Osteoblast (primary cell): ENCODE measurements around the gene NFIC. TPM values are rescaled to one million over a fixed set of nuclear protein-coding genes. Genes with fewer than 3 reads are reported as not detected.

ENCODE experiments used
- DNase-seq: peaks from one replicate; pipeline ENCODE4 v3.0.0; 2011; ENCODE audit warnings: low spot score, mixed read lengths; ENCODE audit not compliant: insufficient read length; ENCODE audit errors: missing footprints
- H2AFZ ChIP-seq: 2 replicates; pipeline ENCODE4 v1.6.0; 2011; ENCODE audit warnings: mild to moderate bottlenecking, low read length
- H3K27ac ChIP-seq: 2 replicates; pipeline ENCODE4 v1.5.1; 2011; ENCODE audit warnings: mild to moderate bottlenecking, low read depth, low read length, moderate library complexity
- H3K27me3 ChIP-seq: 2 replicates; pipeline ENCODE4 v1.6.0; 2012; ENCODE audit warnings: mild to moderate bottlenecking, control low read depth, inconsistent platforms, low read length, moderate library complexity; ENCODE audit not compliant: insufficient read depth
- H3K36me3 ChIP-seq: 2 replicates; pipeline ENCODE4 v1.5.1; 2011; ENCODE audit warnings: mild to moderate bottlenecking, low read length, control low read depth, moderate library complexity; ENCODE audit not compliant: insufficient read depth
- H3K4me1 ChIP-seq: 2 replicates; pipeline ENCODE4 v1.5.1; 2011; ENCODE audit warnings: mild to moderate bottlenecking, low read length, control low read depth, moderate library complexity; ENCODE audit not compliant: insufficient read depth
- H3K4me2 ChIP-seq: 2 replicates; pipeline ENCODE4 v1.6.0; 2011; ENCODE audit warnings: mild to moderate bottlenecking, low read length; ENCODE audit not compliant: insufficient read depth
- H3K4me3 ChIP-seq: fragments of 200-600 bp; sonication (generic); 3 replicates; pipeline ENCODE4 v1.5.1; 2012; ENCODE audit warnings: mild to moderate bottlenecking, low read length, inconsistent platforms; ENCODE audit not compliant: insufficient read depth
- H3K79me2 ChIP-seq: 2 replicates; pipeline ENCODE4 v1.6.0; 2012; ENCODE audit warnings: mild to moderate bottlenecking, low read length, control low read depth, inconsistent platforms; ENCODE audit not compliant: insufficient read depth
- H3K9me3 ChIP-seq: 2 replicates; pipeline ENCODE4 v1.5.1; 2011; ENCODE audit warnings: low read depth, low read length, control low read depth
- H4K20me1 ChIP-seq: 2 replicates; pipeline ENCODE4 v1.6.0; 2012; ENCODE audit warnings: mild to moderate bottlenecking, low read length, control low read depth; ENCODE audit not compliant: insufficient read depth
- CTCF ChIP-seq: IDR thresholded peaks from 2 replicates; pipeline ENCODE4 v1.5.1; 2011; ENCODE audit warnings: mild to moderate bottlenecking, low read depth, low read length, moderate library complexity; ENCODE audit errors: extremely low read depth
- total RNA-seq: library from RNA; depleted of rRNA; stranded (reverse); fragments of >200 nt; gene quantifications from 2 replicates; pipeline ENCODE4 v1.2.3, GENCODE V29; 2012

NFIC gene
- total RNA-seq, 1 donor = 61.2 TPM

GRCh38 chr19:3468211-3468610 lies 101.8 kb downstream of the NFIC start:
- Histone ChIP-seq H3K4me1 (no peaks in the 10 kb centered on the region), H2AFZ (no peak overlapping the region), H3K9me3 (no peaks in the 10 kb centered on the region), H4K20me1 (peaks cover 30% of the 10 kb centered on the region), H3K27ac (no peak overlapping the region), H3K4me3 (no peak overlapping the region), H3K27me3 (no peaks in the 10 kb centered on the region), H3K79me2 (no peaks in the 10 kb centered on the region), H3K36me3 (peaks cover 9% of the 10 kb centered on the region), H3K4me2 (no peak overlapping the region)
- peak; percentile 69 for DNase-seq
- TF ChIP-seq CTCF = no peak

GRCh38 chr19:3469638-3470499 lies 103.5 kb downstream of the NFIC start:
- Histone ChIP-seq H3K9me3 (no peaks in the 10 kb centered on the region), H4K20me1 (peaks cover 30% of the 10 kb centered on the region), H3K27ac (peak overlapping the region; percentile 8), H2AFZ (no peak overlapping the region), H3K36me3 (peaks cover 8% of the 10 kb centered on the region), H3K4me3 (no peak overlapping the region), H3K4me2 (no peak overlapping the region), H3K27me3 (peaks cover 5% of the 10 kb centered on the region), H3K4me1 (no peaks in the 10 kb centered on the region), H3K79me2 (no peaks in the 10 kb centered on the region)
- peak; percentile 77 for DNase-seq
- TF ChIP-seq CTCF = peak; percentile 10

- H3K27me3 ChIP-seq = peaks cover 9% of the 10 kb centered on the region
- DNase-seq = peak; percentile 72
- H3K4me1 ChIP-seq = no peaks in the 10 kb centered on the region
- H3K79me2 ChIP-seq = no peaks in the 10 kb centered on the region
- H3K4me2 ChIP-seq = no peak overlapping the region
- H3K36me3 ChIP-seq = peaks cover 8% of the 10 kb centered on the region
- H2AFZ ChIP-seq = no peak overlapping the region
- H3K9me3 ChIP-seq = no peaks in the 10 kb centered on the region
- peaks cover 27% of the 10 kb centered on the region for H4K20me1 ChIP-seq
- no peak for TF ChIP-seq CTCF
- H3K4me3 ChIP-seq = no peak overlapping the region
- H3K27ac ChIP-seq = no peak overlapping the region
Observed at GRCh38 chr19:3470500-3471128, 104.2 kb downstream of the NFIC start.

DNA sequence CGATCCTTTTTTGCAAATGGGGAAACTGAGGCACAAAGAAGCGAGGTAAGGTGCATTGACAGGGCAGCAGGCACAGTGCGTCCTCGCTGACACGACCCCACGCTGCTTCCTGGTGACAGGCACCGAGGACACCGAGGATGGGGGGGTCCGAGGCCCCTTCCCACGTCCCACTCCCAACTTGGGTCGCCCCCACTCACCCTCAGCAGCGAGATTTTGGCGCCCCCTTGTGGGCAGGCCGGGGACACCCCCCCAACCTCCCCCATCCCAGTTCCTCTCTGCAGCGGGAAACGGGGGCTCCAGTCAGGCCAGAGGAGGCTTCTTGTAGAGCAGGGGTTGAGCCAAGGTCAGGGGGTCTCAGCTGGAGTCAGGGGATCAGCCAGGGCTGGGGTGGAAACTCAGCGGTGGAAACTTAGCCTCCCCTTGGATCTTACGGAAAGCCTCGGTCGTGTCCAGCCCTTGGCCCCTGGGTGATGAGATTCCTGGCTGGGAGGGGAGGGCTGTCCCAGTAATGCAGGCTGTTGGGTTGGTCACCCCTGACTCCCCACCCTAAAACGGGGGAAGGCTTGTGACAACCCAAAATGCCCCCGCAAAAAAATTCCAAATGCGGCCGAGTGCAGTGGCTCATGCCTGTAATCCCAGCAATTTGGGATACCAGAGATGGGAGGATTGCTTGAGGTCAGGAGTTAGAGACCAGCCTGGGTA lies 105.7 kb downstream of the NFIC start:
- Histone ChIP-seq H3K27ac (no peak overlapping the region), H3K79me2 (no peaks in the 10 kb centered on the region), H2AFZ (no peak overlapping the region), H3K9me3 (no peaks in the 10 kb centered on the region), H3K4me1 (no peaks in the 10 kb centered on the region), H3K4me3 (no peak overlapping the region), H3K36me3 (peaks cover 3% of the 10 kb centered on the region), H4K20me1 (peaks cover 19% of the 10 kb centered on the region), H3K27me3 (peaks cover 9% of the 10 kb centered on the region), H3K4me2 (peak overlapping the region; percentile 23)
- peak; percentile 76 for TF ChIP-seq CTCF
- DNase-seq = peak; percentile 94
